ENCODE data around the gene USP44. TPM values are rescaled to one million over a fixed set of nuclear protein-coding genes. Genes with fewer than 3 reads are reported as not detected.

Gene USP44
- total RNA-seq, 1 donor: 0.36 TPM

DNA sequence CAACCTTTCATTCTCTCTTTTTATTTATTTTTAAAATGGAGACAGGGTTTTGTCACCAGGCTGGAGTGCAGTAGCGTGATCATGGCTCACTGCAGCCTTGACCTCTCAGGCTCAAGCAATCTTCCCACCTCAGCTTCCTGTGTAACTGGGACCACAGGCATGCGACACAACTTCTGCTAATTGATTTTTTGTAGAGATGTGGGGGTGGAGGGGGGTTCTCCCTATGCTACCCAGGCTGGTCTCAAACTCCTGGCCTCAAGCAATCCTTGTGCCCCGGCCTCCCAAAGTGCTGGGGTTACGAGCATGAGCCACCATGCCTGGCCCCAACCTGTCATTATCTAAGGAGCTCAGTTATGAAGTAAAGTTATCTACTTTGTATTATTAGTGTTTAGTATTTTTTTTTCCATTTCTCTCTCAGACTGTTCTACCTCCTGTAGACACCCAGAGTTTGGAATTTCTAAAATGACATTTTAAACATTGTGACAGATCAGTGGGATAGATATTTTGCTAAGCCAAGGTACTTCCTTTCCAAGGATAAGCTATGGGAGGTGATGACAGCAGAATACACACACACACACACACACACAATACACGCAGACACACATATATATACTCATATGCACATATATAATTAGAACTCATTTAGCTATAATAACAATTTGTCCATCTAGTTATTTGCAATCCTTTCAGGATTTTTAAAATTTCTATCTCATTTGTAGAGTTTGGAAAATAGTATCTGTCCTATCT lies 2.1 kb upstream of the USP44 start:
- H4K20me1 ChIP-seq (ENCODE audit: insufficient read depth, low read length): no peaks in the 10 kb centered on the region
- no peak overlapping the region for H2AFZ ChIP-seq (ENCODE audit: low read length)
- DNase-seq (ENCODE audit: insufficient read length, low spot score, missing footprints): no peak
- H3K27ac ChIP-seq (ENCODE audit: low read depth, low read length): no peak overlapping the region
- H3K36me3 ChIP-seq (ENCODE audit: insufficient read depth, low read length): no peaks in the 10 kb centered on the region
- no peaks in the 10 kb centered on the region for H3K4me1 ChIP-seq (ENCODE audit: insufficient read depth, low read length)
- H3K9me3 ChIP-seq (ENCODE audit: low read depth, low read length): peaks cover 7% of the 10 kb centered on the region
- H3K27me3 ChIP-seq (ENCODE audit: insufficient read depth, low read length): peaks cover 60% of the 10 kb centered on the region
- no peak overlapping the region for H3K4me2 ChIP-seq (ENCODE audit: insufficient read depth, low read length)
- H3K79me2 ChIP-seq (ENCODE audit: insufficient read depth, low read length): no peaks in the 10 kb centered on the region
- TF ChIP-seq, protein P1, sequence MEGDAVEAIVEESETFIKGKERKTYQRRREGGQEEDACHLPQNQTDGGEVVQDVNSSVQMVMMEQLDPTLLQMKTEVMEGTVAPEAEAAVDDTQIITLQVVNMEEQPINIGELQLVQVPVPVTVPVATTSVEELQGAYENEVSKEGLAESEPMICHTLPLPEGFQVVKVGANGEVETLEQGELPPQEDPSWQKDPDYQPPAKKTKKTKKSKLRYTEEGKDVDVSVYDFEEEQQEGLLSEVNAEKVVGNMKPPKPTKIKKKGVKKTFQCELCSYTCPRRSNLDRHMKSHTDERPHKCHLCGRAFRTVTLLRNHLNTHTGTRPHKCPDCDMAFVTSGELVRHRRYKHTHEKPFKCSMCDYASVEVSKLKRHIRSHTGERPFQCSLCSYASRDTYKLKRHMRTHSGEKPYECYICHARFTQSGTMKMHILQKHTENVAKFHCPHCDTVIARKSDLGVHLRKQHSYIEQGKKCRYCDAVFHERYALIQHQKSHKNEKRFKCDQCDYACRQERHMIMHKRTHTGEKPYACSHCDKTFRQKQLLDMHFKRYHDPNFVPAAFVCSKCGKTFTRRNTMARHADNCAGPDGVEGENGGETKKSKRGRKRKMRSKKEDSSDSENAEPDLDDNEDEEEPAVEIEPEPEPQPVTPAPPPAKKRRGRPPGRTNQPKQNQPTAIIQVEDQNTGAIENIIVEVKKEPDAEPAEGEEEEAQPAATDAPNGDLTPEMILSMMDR (IDR thresholded peaks at IDR 0.05; ENCODE audit: extremely low read depth, low read depth, low read length): no peak
- H3K4me3 ChIP-seq (ENCODE audit: insufficient read depth, low read length): no peak overlapping the region

DNA sequence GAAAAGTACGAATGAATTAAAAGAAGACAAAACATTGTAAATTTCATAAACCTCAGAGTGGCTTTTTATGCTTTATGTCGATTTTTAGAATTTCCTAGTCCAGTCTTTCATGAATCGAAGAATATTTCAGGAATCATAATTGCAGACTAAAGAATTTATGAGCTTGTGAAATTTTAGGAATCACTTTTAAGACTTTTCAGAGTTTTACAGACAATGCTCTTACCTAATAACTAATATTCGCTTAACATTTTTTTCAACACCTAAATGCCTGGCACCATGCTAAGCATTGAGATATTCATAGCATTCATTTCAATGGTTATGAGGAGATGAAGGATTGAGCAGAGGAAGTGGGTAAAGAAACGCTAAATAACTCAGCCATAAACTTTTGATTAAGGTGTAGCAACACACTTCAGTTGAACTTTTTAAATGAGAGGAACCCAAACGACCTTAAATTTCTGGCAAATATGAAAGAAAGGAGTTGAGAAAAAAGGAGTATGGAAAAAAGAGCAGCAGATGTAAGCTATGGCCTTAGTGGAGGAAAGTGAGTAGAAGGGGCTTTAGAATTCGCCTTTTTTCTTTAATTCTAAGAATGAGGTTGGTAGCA lies 739 bp upstream of the USP44 start:
- Histone ChIP-seq H3K4me2 (ENCODE audit: insufficient read depth, low read length) (no peak overlapping the region), H3K36me3 (ENCODE audit: insufficient read depth, low read length) (no peaks in the 10 kb centered on the region), H3K4me3 (ENCODE audit: insufficient read depth, low read length) (no peak overlapping the region), H4K20me1 (ENCODE audit: insufficient read depth, low read length) (no peaks in the 10 kb centered on the region), H3K27ac (ENCODE audit: low read depth, low read length) (no peak overlapping the region), H3K79me2 (ENCODE audit: insufficient read depth, low read length) (no peaks in the 10 kb centered on the region), H3K9me3 (ENCODE audit: low read depth, low read length) (peaks cover 7% of the 10 kb centered on the region), H2AFZ (ENCODE audit: low read length) (no peak overlapping the region), H3K27me3 (ENCODE audit: insufficient read depth, low read length) (peaks cover 65% of the 10 kb centered on the region), H3K4me1 (ENCODE audit: insufficient read depth, low read length) (no peaks in the 10 kb centered on the region)
- TF ChIP-seq, protein P1 (IDR thresholded peaks at IDR 0.05; ENCODE audit: extremely low read depth, low read depth, low read length): no peak
- peak; percentile 43 for DNase-seq (ENCODE audit: insufficient read length, low spot score, missing footprints)

DNA sequence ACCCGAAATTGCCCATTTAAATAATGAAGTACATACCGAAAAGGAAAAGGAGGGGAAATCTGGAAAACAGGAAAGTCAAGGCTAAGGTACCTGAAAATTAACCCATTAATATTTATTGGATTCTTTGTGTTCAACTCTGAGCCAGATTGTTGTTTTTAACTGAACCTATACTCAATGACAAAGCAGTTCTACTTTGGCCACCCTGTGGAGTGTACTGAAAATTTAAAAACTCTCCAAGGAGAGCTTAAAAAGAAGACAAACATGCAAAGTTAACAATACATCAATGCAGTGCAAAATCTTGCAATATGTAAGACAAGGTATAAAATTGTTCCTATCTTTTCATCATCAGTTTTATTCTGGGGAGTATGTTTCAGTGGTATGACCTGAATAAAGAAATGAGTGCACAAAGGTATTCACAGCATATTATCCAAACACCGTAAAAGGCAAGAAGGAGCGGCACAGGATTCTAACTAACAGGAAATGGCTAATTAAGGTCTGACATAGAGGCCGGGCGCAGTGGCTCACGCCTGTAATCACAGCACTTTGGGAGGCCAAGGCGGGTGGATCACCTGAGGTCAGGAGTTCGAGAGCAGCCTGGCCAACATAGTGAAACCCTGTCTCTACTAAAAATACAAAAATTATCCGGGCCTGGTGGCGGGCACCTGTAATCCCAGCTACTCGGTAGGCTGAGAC lies 1.7 kb downstream of the USP44 start:
- TF ChIP-seq, protein P1 (IDR thresholded peaks at IDR 0.05; ENCODE audit: extremely low read depth, low read depth, low read length): no peak
- Histone ChIP-seq H2AFZ (ENCODE audit: low read length) (no peak overlapping the region), H3K4me1 (ENCODE audit: insufficient read depth, low read length) (no peaks in the 10 kb centered on the region), H3K27ac (ENCODE audit: low read depth, low read length) (no peak overlapping the region), H3K79me2 (ENCODE audit: insufficient read depth, low read length) (no peaks in the 10 kb centered on the region), H3K4me2 (ENCODE audit: insufficient read depth, low read length) (no peak overlapping the region), H3K9me3 (ENCODE audit: low read depth, low read length) (peaks cover 7% of the 10 kb centered on the region), H3K4me3 (ENCODE audit: insufficient read depth, low read length) (no peak overlapping the region), H3K27me3 (ENCODE audit: insufficient read depth, low read length) (peaks cover 75% of the 10 kb centered on the region), H4K20me1 (ENCODE audit: insufficient read depth, low read length) (no peaks in the 10 kb centered on the region), H3K36me3 (ENCODE audit: insufficient read depth, low read length) (no peaks in the 10 kb centered on the region)
- DNase-seq (ENCODE audit: insufficient read length, low spot score, missing footprints): no peak

Measured in osteoblast (primary cell).